HFFc6 (cell line): Measurements from ENCODE around the gene BAZ2B. TPM values are rescaled to one million over a fixed set of nuclear protein-coding genes. Genes with fewer than 3 reads are reported as not detected.

ENCODE experiments used
- DNase-seq: peaks from one replicate; pipeline ENCODE4 v3.0.0-alpha.2; 2018
- H3K27ac Mint-ChIP-seq: 2 replicates; pipeline ENCODE4 v1.8.0; 2020; ENCODE audit warnings: mild to moderate bottlenecking, mixed read lengths
- H3K27me3 Mint-ChIP-seq: 2 replicates; pipeline ENCODE4 v1.8.0; 2021; ENCODE audit warnings: mild to moderate bottlenecking, moderate library complexity, mixed read lengths; ENCODE audit not compliant: insufficient read depth
- H3K36me3 Mint-ChIP-seq: 2 replicates; pipeline ENCODE4 v1.8.0; 2021; ENCODE audit warnings: low read depth, mixed read lengths
- H3K4me1 Mint-ChIP-seq: 2 replicates; pipeline ENCODE4 v1.8.0; 2020; ENCODE audit warnings: low read depth, mixed read lengths
- H3K4me3 Mint-ChIP-seq: 2 replicates; pipeline ENCODE4 v1.8.0; 2020; ENCODE audit warnings: mild to moderate bottlenecking, moderate library complexity, mixed read lengths
- H3K9me3 Mint-ChIP-seq: 2 replicates; pipeline ENCODE4 v1.8.0; 2020; ENCODE audit warnings: mild to moderate bottlenecking, mixed read lengths
- CTCF ChIP-seq: fragments of 200-600 bp; sonication (generic); IDR thresholded peaks from 2 replicates; pipeline ENCODE4 v1.5.0; 2021; ENCODE audit warnings: antibody characterized with exemption, mild to moderate bottlenecking
- total RNA-seq, 6 experiments: library from RNA; stranded (reverse); fragmentation: NEBNext Ultra II Directional; extraction: Animal tissue kit (Norgen Biotek cat#: 25700); gene quantifications; 2 replicates in 1 of 6; 3 replicates in 5 of 6; pipeline ENCODE4 v1.2.3, GENCODE V29; 2021

Gene BAZ2B
- total RNA-seq, 6 experiments from 2014 or later: 18.6 to 23.7 (median 19.2) TPM

GRCh38 chr2:159573294-159573693, 43.1 kb downstream of the BAZ2B start:
- Mint-ChIP-seq H3K4me3 (no peak overlapping the region), H3K9me3 (no peaks in the 10 kb centered on the region), H3K4me1 (no peaks in the 10 kb centered on the region), H3K27me3 (no peaks in the 10 kb centered on the region), H3K27ac (no peak overlapping the region), H3K36me3 (no peaks in the 10 kb centered on the region)
- DNase-seq: no peak
- no peak for TF ChIP-seq CTCF

DNA sequence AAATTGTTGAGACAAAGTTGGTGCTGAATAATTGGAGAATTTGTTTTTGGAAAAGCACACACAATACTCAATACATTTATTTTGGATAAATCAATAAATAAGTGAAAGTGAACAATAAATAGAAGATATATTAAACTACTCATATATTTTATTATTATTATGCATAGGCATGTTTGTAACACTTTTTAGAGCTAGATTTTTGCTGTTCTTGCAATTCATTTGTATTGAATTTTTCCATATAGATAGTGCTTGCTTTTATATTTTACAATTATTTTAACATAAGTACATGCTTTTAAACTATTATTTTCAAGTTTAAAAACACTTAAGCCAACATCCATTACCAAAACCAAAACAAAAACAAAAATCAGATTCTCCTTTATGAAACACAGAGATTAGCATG, 43.9 kb downstream of the BAZ2B start:
- TF ChIP-seq CTCF: no peak
- no peaks in the 10 kb centered on the region for H3K36me3 Mint-ChIP-seq
- DNase-seq: no peak
- H3K27ac Mint-ChIP-seq: no peak overlapping the region
- no peaks in the 10 kb centered on the region for H3K4me1 Mint-ChIP-seq
- H3K27me3 Mint-ChIP-seq: no peaks in the 10 kb centered on the region
- no peak overlapping the region for H3K4me3 Mint-ChIP-seq
- H3K9me3 Mint-ChIP-seq: no peaks in the 10 kb centered on the region

DNA sequence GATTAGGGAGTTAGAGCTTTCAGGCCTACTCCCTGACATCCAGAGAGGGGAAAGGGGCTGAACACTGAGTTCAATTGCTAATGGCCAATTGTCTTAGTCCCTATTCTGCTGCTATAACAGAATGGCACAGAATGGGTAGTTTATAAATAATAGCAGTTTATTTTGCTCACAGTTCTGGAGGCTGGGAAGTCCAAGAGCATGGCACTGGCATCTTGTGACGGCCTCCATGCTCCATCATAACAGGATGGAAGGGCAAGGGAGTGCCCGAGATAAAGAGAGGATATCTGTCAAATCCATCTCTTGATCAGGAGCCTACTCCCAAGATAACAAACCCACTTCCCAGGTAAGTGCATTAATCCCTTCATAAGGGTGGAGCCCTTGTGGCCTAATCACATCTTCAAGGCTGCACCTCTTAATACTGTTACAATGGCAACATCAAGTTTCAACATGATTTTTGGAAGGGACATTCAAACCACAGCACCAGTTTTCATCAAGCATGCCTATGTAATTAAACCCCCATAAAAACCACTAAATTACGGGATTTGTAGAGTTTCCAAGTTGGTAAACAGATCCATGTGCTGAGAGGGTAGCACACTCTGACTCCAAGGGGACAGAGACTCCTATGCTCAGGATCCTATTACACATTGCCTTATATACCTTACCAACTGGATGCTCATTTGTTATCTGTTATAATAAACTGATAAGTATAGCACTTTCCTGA, 44.6 kb downstream of the BAZ2B start:
- Mint-ChIP-seq H3K9me3 (no peaks in the 10 kb centered on the region), H3K4me3 (no peak overlapping the region), H3K4me1 (no peaks in the 10 kb centered on the region), H3K27ac (no peak overlapping the region), H3K27me3 (no peaks in the 10 kb centered on the region), H3K36me3 (no peaks in the 10 kb centered on the region)
- no peak for TF ChIP-seq CTCF
- DNase-seq: no peak

- Mint-ChIP-seq H3K9me3 (no peaks in the 10 kb centered on the region), H3K27ac (peak overlapping the region; percentile 3; the same call in 1 of the 2 replicates), H3K4me1 (peaks cover 17% of the 10 kb centered on the region), H3K36me3 (0 out of 2 replicates have a peak, but pooled peaks cover 4% of the 10 kb centered on the region), H3K4me3 (no peak overlapping the region), H3K27me3 (no peaks in the 10 kb centered on the region)
- no peak for TF ChIP-seq CTCF
- DNase-seq: peak; percentile 16
Measured at GRCh38 chr2:159564081-159564480, 52.3 kb downstream of the BAZ2B start.

DNA sequence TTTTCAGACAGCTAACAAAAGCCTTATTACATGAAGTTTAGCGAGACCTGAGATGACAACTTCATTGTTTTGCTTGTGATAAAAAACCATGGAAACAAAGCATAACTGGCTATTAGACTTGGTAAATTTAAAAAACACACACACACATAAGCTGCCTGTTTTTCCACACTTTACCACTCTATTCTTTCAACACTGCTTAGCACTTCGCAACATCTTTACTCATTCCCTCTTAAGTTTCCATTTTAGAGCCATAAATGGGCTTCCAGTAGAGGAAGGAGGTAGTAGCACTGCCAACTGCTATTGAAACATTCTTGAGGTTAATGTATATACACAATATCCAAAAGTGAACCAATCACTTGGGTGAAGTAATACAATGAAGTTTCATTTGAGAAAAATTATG, 54.1 kb downstream of the BAZ2B start:
- H3K4me1 Mint-ChIP-seq: peaks cover 17% of the 10 kb centered on the region
- H3K4me3 Mint-ChIP-seq: no peak overlapping the region
- H3K36me3 Mint-ChIP-seq: 0 out of 2 replicates have a peak, but pooled peaks cover 4% of the 10 kb centered on the region
- DNase-seq: no peak
- H3K9me3 Mint-ChIP-seq: no peaks in the 10 kb centered on the region
- peaks cover 1% of the 10 kb centered on the region; the same call in 1 of the 2 replicates for H3K27me3 Mint-ChIP-seq
- H3K27ac Mint-ChIP-seq: no peak overlapping the region
- TF ChIP-seq CTCF: no peak
